Measurements from ENCODE around the gene HDGFL3. TPM values are rescaled to one million over a fixed set of nuclear protein-coding genes. Genes with fewer than 3 reads are reported as not detected.

The HDGFL3 gene
- total and polyA plus RNA-seq, 2 experiments from 2014 or later: 68.6 to 135 TPM

DNA sequence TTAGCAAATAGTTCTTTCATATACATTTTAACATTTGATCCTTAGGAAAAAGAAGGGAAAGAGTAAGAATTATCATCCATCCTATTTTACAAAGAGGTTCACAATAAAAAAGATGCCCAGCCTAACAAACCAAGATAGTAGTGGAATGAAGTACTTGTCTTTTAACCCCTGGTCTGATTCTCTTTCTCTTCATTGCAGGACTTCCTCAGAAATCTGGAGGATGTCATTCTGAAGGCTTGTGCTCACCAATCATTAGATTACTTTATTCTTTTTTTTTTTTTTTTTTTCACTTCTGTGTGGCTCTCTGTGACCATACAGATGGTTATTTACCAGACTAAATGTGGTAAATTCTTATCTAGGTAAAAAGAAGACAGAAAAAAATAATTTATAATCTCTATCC, 7.0 kb downstream of the HDGFL3 start:
- no peak overlapping the region for H3K4me3 ChIP-seq
- Mint-ChIP-seq H3K4me3 (no peak overlapping the region), H3K36me3 (ENCODE audit: low read depth) (peaks cover 3% of the 10 kb centered on the region; the same call in 2 of the 3 replicates), H3K27ac (no peak overlapping the region), H3K27me3 (ENCODE audit: insufficient read depth, low read depth, poor library complexity) (no peaks in the 10 kb centered on the region), H3K9me3 (no peaks in the 10 kb centered on the region), H3K4me1 (peaks cover 47% of the 10 kb centered on the region)
- H4K20me1 ChIP-seq (replicated peaks; ENCODE audit: insufficient read depth): peaks cover 26% of the 10 kb centered on the region
- H3K36me3 ChIP-seq (ENCODE audit: insufficient read depth): no peaks in the 10 kb centered on the region
- peaks cover 35% of the 10 kb centered on the region for H3K4me1 ChIP-seq (ENCODE audit: insufficient read depth)
- no peak overlapping the region for H3K4me2 ChIP-seq
- H3K27me3 ChIP-seq (ENCODE audit: insufficient read depth): no peaks in the 10 kb centered on the region
- H3K9me2 ChIP-seq (ENCODE audit: insufficient read depth): no peaks in the 10 kb centered on the region
- no peak overlapping the region for H3K27ac ChIP-seq (ENCODE audit: low read depth)
- H3K79me2 ChIP-seq (replicated peaks; ENCODE audit: insufficient read depth): peaks cover 100% of the 10 kb centered on the region
- no peaks in the 10 kb centered on the region for H3F3A ChIP-seq (replicated peaks; ENCODE audit: low read depth)
- ATAC-seq (no peak), DNase-seq (ENCODE audit: low spot score) (no peak)
- TF ChIP-seq POLR2AphosphoS5 (IDR thresholded peaks at IDR 0.05; ENCODE audit: low read depth): no peak
- TF ChIP-seq ZNF114 (CRISPR knock-in tag; IDR thresholded peaks at IDR 0.05): no peak
- TF ChIP-seq ZNF331 (CRISPR knock-in tag; IDR thresholded peaks at IDR 0.05; ENCODE audit: low read depth): no peak
- no peak for TF ChIP-seq STAT1 (IDR thresholded peaks at IDR 0.05; ENCODE audit: unreplicated experiment)
- TF ChIP-seq EZH2phosphoT487 (IDR thresholded peaks at IDR 0.05; ENCODE audit: unreplicated experiment): no peak
- no peak for TF ChIP-seq EZH2 (IDR thresholded peaks at IDR 0.05; ENCODE audit: low read depth, unreplicated experiment)
- TF ChIP-seq JUNB (IDR thresholded peaks at IDR 0.05; ENCODE audit: unreplicated experiment): no peak
- TF ChIP-seq ETS1 (IDR thresholded peaks at IDR 0.05): no peak
- TF ChIP-seq NANOG (IDR thresholded peaks at IDR 0.05; ENCODE audit: borderline replicate concordance): no peak
- TF ChIP-seq, protein P1, sequence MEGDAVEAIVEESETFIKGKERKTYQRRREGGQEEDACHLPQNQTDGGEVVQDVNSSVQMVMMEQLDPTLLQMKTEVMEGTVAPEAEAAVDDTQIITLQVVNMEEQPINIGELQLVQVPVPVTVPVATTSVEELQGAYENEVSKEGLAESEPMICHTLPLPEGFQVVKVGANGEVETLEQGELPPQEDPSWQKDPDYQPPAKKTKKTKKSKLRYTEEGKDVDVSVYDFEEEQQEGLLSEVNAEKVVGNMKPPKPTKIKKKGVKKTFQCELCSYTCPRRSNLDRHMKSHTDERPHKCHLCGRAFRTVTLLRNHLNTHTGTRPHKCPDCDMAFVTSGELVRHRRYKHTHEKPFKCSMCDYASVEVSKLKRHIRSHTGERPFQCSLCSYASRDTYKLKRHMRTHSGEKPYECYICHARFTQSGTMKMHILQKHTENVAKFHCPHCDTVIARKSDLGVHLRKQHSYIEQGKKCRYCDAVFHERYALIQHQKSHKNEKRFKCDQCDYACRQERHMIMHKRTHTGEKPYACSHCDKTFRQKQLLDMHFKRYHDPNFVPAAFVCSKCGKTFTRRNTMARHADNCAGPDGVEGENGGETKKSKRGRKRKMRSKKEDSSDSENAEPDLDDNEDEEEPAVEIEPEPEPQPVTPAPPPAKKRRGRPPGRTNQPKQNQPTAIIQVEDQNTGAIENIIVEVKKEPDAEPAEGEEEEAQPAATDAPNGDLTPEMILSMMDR (conservative IDR thresholded peaks at IDR 0.05; ENCODE audit: low read depth in 2 of 2): no peak
- TF ChIP-seq CREB1 (CRISPR knock-in tag; IDR thresholded peaks at IDR 0.05; ENCODE audit: low read depth): no peak
- no peak overlapping the region for H2AFZ ChIP-seq

DNA sequence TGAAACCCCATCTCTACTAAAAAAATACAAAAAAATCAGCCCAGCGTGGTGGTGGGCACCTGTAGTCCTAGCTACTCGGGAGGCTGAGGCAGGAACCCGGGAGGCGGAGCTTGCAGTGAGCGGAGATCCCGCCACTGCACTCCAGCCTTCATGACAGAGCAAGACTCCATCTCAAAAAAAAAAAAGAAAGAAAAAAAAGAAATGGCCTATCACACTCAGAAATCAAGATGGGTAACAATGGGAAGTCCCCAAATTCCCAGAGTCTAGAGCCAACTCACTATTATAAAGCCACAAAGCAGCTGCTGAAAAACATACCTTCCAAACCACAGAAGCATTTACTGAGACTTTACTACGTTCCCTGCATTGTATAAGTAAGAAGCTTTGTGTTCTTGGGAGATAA, 7.5 kb downstream of the HDGFL3 start:
- Histone ChIP-seq H3K27me3 (ENCODE audit: insufficient read depth) (no peaks in the 10 kb centered on the region), H3K4me1 (ENCODE audit: insufficient read depth) (peaks cover 35% of the 10 kb centered on the region), H3K27ac (ENCODE audit: low read depth) (no peak overlapping the region), H3K79me2 (replicated peaks; ENCODE audit: insufficient read depth) (peaks cover 100% of the 10 kb centered on the region), H3K36me3 (ENCODE audit: insufficient read depth) (no peaks in the 10 kb centered on the region), H2AFZ (no peak overlapping the region), H4K20me1 (replicated peaks; ENCODE audit: insufficient read depth) (peaks cover 26% of the 10 kb centered on the region), H3K9me2 (ENCODE audit: insufficient read depth) (no peaks in the 10 kb centered on the region), H3F3A (replicated peaks; ENCODE audit: low read depth) (no peaks in the 10 kb centered on the region), H3K4me2 (no peak overlapping the region), H3K4me3 (no peak overlapping the region)
- Mint-ChIP-seq H3K4me3 (no peak overlapping the region), H3K4me1 (peaks cover 47% of the 10 kb centered on the region), H3K9me3 (no peaks in the 10 kb centered on the region), H3K36me3 (ENCODE audit: low read depth) (peaks cover 3% of the 10 kb centered on the region; the same call in 2 of the 3 replicates), H3K27ac (no peak overlapping the region), H3K27me3 (ENCODE audit: insufficient read depth, low read depth, poor library complexity) (no peaks in the 10 kb centered on the region)
- DNase-seq (ENCODE audit: low spot score): no peak
- ATAC-seq: no peak
- TF ChIP-seq EZH2 (IDR thresholded peaks at IDR 0.05; ENCODE audit: low read depth, unreplicated experiment): no peak
- TF ChIP-seq ZNF331 (CRISPR knock-in tag; IDR thresholded peaks at IDR 0.05; ENCODE audit: low read depth): no peak
- TF ChIP-seq NANOG (IDR thresholded peaks at IDR 0.05; ENCODE audit: borderline replicate concordance): no peak
- no peak for TF ChIP-seq STAT1 (IDR thresholded peaks at IDR 0.05; ENCODE audit: unreplicated experiment)
- no peak for TF ChIP-seq JUNB (IDR thresholded peaks at IDR 0.05; ENCODE audit: unreplicated experiment)
- TF ChIP-seq EZH2phosphoT487 (IDR thresholded peaks at IDR 0.05; ENCODE audit: unreplicated experiment): no peak
- TF ChIP-seq POLR2AphosphoS5 (IDR thresholded peaks at IDR 0.05; ENCODE audit: low read depth): no peak
- no peak for TF ChIP-seq REST (IDR thresholded peaks at IDR 0.05; ENCODE audit: unreplicated experiment)
- TF ChIP-seq ETS1 (IDR thresholded peaks at IDR 0.05): no peak
